Midbrain (tissue), 1 donor: Measurements from ENCODE around the gene POLD2.

Experiments
- DNase-seq: peaks from one replicate; lab custom pipeline; 2025; lab: John Stamatoyannopoulos, UW

Gene POLD2

GRCh38 chr7:44152971-44153947 lies 29.9 kb upstream of the POLD2 start:
- no peak for DNase-seq

DNA sequence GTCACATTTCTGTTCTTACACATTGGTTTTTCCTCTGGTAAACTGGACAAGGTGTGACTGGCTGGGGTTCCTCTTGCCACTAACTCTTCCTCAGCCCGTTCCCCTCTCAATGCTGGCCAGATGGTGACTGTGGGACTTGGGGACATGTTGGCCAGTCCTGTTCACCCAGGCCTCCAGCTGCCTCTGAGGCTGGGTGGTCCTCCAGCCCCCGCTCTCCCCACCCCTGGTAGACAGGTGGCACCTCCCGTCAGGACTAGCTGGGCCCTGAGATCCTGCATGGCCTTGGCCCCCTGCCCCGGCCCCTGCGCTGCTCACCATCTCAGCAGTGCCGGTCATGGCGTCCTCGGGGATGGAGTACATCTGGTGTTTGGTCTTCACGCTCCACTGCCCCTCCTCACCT lies 28.6 kb upstream of the POLD2 start:
- no peak for DNase-seq

GRCh38 chr7:44150966-44151941 lies 27.9 kb upstream of the POLD2 start:
- no peak for DNase-seq

DNA sequence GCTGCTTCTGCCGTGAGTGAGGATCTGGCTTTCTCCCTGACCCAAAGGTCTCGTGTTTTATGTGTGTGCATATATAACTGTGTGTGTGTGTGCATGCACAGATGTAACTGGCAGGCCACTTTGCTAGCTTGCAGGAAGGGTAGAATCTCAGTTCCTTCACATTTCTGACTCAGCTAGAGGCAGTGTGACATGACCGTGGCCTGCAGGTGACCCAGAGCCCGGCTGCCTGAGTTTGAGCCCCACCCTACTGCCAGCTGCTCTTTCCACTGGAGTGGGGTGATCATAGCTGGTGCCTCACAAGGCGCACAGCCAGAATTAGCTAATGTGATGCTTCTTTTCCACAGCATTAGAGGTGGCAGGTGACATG lies 27.1 kb upstream of the POLD2 start:
- DNase-seq, result no peak

- no peak for DNase-seq
Observed at GRCh38 chr7:44149571-44150465, 26.5 kb upstream of the POLD2 start.

GRCh38 chr7:44148961-44149536 lies 25.7 kb upstream of the POLD2 start:
- DNase-seq, result no peak

GRCh38 chr7:44148166-44148565 lies 24.8 kb upstream of the POLD2 start:
- DNase-seq, result no peak

GRCh38 chr7:44147026-44147991 lies 24.0 kb upstream of the POLD2 start:
- DNase-seq, result no peak

GRCh38 chr7:44145969-44146911 lies 22.9 kb upstream of the POLD2 start:
- peak; percentile 41 for DNase-seq

- peak; percentile 20 for DNase-seq
Observed at GRCh38 chr7:44145479-44145968, 22.2 kb upstream of the POLD2 start.

DNA sequence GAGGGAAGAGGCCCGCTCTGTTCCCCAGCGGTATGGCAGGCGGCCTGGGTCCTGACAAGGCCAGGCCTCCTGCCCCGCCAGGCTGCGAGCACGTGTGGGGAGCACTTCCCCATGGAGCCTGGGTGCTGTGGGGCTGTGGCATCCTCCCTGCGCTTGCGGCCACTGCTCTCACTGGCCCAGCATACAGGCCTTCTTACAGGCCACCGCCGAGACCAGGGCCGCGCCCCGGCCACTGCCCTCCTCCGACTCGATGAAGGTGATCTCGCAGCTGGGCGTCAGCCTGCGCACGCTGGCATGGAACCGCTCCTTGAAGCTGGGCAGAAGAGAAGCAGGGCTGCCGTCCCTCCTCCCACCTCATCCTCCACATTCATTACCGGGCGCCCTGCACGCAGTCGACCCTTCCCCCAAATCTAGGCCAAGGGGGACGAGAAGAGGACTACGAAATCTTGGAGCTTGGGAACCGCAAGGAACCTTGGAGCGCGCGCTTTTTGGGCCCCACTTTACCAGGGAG lies 21.7 kb upstream of the POLD2 start:
- no peak for DNase-seq

DNA sequence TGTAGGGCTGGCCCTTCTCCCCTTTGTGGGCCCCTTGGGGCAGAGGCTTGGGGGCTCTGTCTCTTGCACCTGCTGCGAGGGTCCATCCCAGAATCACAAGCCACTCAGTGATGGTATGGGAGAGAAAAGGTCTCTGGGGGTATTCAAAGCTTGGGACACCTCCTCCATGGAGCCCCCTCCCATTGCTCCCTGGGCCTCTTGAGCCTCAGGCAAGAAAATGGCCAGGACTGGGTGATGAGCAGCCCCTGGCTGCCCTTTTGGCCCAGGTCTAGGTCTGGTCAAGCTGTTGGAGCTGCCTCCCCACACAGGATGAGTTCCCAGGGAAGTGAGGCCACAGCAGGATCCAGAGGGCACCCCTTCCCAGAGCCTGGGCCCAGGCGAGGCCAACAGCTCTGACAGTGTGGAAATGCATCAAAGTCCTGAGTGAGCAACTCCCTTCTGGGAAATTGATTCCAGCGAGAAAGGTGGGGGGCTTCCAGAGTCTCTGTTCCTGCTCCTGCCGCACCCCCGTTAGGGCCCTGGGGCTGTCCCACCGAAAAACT lies 21.1 kb upstream of the POLD2 start:
- no peak for DNase-seq

DNA sequence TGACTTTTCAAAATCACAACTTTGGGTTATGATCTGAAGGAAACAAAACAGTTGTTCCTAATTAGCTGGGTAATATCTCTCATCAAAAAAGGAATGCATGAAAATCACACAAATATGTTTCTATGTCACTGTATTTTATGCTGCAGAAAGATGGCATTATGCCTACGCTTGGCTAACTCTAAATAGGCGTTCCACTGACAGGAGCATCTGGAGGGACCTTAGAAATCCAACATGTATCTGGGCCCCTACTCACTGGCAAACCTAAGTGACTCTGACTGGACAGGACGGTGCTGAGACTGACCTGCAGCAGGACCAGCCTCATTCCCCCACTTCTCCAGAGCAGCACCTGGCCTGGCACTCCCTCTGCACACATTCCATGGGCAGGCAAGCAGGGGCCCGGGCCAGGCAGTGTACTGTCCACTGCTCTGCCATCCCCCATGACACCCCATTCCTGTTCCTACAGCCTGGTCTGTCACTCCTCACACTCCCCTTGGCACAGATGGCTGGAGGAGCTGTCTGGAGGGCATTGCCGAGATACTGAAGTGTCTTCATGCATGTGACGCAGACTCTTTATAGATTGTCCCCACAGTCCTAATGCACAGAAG lies 20.4 kb upstream of the POLD2 start:
- DNase-seq, result no peak

DNA sequence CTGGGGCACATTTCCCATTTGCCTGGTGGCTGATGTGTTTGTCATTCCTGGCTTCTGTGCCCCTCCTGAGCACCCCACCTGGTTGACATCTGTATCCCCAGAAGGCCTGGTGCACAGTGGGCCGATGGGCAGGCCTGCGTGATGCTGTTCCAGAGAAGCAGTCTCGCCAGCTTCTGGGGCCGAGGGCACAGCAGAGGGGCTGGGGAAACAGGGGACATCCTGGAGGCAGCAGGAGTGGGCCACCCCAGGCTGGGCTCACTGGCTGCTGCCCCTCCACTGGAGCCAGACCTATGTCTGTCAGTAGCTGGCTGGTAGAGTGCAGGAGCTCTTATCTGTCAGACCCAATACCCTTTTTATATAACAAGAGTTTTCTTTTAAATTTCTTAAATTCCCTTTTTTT lies 18.7 kb upstream of the POLD2 start:
- no peak for DNase-seq

DNA sequence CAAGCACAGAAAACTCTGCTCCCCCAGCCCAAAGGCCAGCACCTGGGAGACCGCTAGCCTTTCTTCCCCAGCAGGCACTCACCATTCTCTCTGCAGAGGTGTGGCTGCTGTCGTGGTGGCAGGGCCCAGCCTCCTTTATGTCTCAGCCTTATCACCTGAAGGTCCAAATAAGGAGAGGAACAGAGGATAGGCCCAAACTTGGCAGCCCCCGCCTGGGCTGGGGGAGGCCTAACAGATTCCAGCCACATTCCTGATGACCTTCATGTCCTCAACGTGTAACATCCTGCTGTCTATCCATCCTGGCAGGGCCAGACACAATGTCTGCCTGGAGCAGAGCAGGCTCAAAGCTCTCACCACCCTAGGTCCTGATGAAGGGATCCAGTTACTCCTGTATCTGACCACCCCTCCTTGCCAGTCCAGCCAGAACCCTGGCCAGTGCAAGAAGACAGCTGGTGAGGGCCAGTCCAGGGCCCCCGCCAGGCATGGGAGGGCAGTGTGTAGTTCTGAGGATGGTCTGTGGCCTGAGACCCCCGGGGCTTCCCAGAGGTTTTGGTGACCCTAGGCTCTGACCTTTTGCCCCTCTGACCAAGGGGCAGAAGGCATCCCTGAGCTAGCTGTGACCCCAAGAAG lies 18.0 kb upstream of the POLD2 start, which contains the start of gene MYL7:
TSS of gene MYL7 (minus strand) at position 112 of the 630 bp plus-strand sequence. CDS start at position 85, 27 bp downstream.
- DNase-seq, result no peak

DNA sequence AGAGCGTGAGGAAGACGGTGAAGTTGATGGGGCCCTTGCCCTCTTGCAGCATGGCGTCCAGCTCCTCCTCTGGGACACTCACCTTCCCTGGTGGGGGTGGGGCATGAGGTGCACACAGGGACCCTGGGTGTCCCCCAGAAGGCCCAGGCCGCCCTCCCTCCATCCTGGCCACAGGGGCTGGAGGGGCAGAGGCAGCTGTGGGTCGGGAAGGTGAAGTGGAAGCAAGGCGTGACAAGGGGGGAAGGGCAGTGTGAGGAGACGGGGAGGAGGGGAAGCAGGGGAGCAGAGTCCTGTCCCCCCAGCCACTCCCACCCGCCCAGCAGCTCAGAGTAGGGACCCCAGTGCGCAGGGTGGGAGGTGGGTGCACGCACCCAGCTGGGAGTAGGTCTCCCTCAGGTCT lies 17.0 kb upstream of the POLD2 start:
- DNase-seq, result no peak
